ENCODE data around the gene GOLGA6L7. TPM values are rescaled to one million over a fixed set of nuclear protein-coding genes. Genes with fewer than 3 reads are reported as not detected.

GOLGA6L7 gene
- total and polyA plus RNA-seq, 9 of the 15 experiments (the other 6 are each of a cell fraction or from before 2014, with no cell fraction given): 0.11 to 0.14 (median 0.11) TPM; not detected in 6

DNA sequence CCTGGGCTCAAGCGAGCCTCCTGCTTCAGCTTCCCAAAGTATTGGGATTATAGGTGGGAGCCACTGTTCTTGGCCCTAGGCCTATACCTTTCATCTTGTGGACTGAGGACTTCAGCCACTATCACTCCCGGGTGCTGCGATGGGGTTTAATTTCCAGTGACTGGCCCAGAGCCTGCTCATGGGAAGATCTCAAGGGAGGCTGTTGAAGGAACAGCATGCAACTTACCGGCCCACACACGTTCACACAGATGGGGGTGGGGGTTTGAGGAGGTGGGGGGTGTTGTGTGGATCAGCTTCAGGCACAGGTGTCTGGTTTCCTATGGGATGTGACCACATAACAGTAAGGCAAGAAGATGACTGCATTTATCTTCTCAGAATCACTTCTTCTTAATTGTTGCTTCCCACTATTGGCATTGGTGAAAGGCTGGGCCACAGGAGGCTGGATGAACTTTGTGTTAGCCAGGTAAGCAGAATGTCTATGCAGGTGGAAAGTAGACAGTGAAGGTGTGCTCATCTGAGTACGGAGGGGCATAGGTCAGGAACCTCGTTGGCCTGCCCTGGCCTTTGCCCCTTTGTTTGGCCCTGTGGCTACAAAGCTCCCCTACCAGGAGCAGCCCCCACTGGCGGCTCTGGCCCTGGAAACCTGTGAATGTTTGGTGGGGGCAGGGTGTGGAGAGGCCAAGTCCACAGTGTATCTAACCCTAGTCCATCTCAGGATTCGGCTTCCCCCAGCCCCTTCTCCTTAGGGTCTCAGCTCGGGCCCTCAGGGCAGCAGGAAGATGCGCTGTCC lies 35.9 kb upstream of the GOLGA6L7 start:
- CTCF ChIA-PET (ENCODE audit: low intra/inter-chr PET ratio): no interaction called here
- ATAC-seq (no peak), FAIRE-seq (no peak)

More for the DNA sequence above, 35.9 kb upstream of the GOLGA6L7 start:
- Histone ChIP-seq H3K9me1 (ENCODE audit: control insufficient read depth, insufficient read depth, low read length) (no peaks in the 10 kb centered on the region), H3K4me3 (no peak overlapping the region), H2AFZ (ENCODE audit: low read depth, low read length) (no peak overlapping the region), H3K27ac (ENCODE audit: extremely low read depth, low read depth, low read length) (no peak overlapping the region), H3K79me2 (ENCODE audit: control insufficient read depth, insufficient read depth, low read length) (peaks cover 30% of the 10 kb centered on the region), H3K4me1 (replicated peaks in 1 of 2; ENCODE audit: control insufficient read depth in 2 of 2, insufficient read depth in 2 of 2, low read length in 2 of 2) (peaks cover 15 to 42% of the 10 kb centered on the region in 2 experiments), H3K27me3 (ENCODE audit: control insufficient read depth in 2 of 2, insufficient read depth in 2 of 2, low read length in 2 of 2) (no peaks in the 10 kb centered on the region), H3K36me3 (ENCODE audit: control insufficient read depth, insufficient read depth, low read length) (no peaks in the 10 kb centered on the region), H3K4me2 (ENCODE audit: insufficient read depth, low read length) (no peak overlapping the region), H3K9ac (ENCODE audit: insufficient read depth in 1 of 2, low read depth in 2 of 2, low read length in 2 of 2) (no peak overlapping the region), H3K9me3 (replicated peaks; ENCODE audit: control insufficient read depth, insufficient read depth, low read depth, low read length) (no peaks in the 10 kb centered on the region), H4K20me1 (replicated peaks; ENCODE audit: control insufficient read depth, insufficient read depth, low read length) (peaks cover 7% of the 10 kb centered on the region; the same call in 1 of the 2 replicates)
- intact Hi-C loops (cut with micrococcal nuclease) (no loop called here), in situ Hi-C loops (cut with MboI) (no loop called here)
- no TSS peak for BruUV-seq (replicated peaks)
- TF ChIP-seq, protein P1, sequence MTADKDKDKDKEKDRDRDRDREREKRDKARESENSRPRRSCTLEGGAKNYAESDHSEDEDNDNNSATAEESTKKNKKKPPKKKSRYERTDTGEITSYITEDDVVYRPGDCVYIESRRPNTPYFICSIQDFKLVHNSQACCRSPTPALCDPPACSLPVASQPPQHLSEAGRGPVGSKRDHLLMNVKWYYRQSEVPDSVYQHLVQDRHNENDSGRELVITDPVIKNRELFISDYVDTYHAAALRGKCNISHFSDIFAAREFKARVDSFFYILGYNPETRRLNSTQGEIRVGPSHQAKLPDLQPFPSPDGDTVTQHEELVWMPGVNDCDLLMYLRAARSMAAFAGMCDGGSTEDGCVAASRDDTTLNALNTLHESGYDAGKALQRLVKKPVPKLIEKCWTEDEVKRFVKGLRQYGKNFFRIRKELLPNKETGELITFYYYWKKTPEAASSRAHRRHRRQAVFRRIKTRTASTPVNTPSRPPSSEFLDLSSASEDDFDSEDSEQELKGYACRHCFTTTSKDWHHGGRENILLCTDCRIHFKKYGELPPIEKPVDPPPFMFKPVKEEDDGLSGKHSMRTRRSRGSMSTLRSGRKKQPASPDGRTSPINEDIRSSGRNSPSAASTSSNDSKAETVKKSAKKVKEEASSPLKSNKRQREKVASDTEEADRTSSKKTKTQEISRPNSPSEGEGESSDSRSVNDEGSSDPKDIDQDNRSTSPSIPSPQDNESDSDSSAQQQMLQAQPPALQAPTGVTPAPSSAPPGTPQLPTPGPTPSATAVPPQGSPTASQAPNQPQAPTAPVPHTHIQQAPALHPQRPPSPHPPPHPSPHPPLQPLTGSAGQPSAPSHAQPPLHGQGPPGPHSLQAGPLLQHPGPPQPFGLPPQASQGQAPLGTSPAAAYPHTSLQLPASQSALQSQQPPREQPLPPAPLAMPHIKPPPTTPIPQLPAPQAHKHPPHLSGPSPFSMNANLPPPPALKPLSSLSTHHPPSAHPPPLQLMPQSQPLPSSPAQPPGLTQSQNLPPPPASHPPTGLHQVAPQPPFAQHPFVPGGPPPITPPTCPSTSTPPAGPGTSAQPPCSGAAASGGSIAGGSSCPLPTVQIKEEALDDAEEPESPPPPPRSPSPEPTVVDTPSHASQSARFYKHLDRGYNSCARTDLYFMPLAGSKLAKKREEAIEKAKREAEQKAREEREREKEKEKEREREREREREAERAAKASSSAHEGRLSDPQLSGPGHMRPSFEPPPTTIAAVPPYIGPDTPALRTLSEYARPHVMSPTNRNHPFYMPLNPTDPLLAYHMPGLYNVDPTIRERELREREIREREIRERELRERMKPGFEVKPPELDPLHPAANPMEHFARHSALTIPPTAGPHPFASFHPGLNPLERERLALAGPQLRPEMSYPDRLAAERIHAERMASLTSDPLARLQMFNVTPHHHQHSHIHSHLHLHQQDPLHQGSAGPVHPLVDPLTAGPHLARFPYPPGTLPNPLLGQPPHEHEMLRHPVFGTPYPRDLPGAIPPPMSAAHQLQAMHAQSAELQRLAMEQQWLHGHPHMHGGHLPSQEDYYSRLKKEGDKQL (CRISPR knock-in tag; IDR thresholded peaks at IDR 0.05; ENCODE audit: borderline replicate concordance): no peak
- TF ChIP-seq ZFP1 (CRISPR knock-in tag; IDR thresholded peaks at IDR 0.05) (no peak), ZNF354B (CRISPR knock-in tag; IDR thresholded peaks at IDR 0.05) (no peak), IRF2 (CRISPR knock-in tag; IDR thresholded peaks at IDR 0.05) (no peak), PHF21A (IDR thresholded peaks at IDR 0.05; ENCODE audit: borderline replicate concordance, low read depth) (no peak), FOXA1 (IDR thresholded peaks at IDR 0.05; ENCODE audit: borderline replicate concordance) (no peak)
- TF ChIP-seq, protein P2, sequence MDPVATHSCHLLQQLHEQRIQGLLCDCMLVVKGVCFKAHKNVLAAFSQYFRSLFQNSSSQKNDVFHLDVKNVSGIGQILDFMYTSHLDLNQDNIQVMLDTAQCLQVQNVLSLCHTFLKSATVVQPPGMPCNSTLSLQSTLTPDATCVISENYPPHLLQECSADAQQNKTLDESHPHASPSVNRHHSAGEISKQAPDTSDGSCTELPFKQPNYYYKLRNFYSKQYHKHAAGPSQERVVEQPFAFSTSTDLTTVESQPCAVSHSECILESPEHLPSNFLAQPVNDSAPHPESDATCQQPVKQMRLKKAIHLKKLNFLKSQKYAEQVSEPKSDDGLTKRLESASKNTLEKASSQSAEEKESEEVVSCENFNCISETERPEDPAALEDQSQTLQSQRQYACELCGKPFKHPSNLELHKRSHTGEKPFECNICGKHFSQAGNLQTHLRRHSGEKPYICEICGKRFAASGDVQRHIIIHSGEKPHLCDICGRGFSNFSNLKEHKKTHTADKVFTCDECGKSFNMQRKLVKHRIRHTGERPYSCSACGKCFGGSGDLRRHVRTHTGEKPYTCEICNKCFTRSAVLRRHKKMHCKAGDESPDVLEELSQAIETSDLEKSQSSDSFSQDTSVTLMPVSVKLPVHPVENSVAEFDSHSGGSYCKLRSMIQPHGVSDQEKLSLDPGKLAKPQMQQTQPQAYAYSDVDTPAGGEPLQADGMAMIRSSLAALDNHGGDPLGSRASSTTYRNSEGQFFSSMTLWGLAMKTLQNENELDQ (CRISPR knock-in tag; IDR thresholded peaks at IDR 0.05; ENCODE audit: borderline replicate concordance): no peak
- DNase-seq (ENCODE audit: extremely low read depth in 1 of 4, low spot score in 3 of 4): no peak
- POLR2A ChIA-PET: interaction anchor here (0.6 to 0.8 kb wide), 3 partner anchors 10 to 18 kb away, joined by 3 read pairs; no protein-coding TSS in a partner anchor
- 87% methylated on average over 10 of the region's 11 CpGs for WGBS (ENCODE audit: insufficient coverage, low coverage, missing lambda C conversion rate)

All from K562 (cell line).